Spleen (tissue), 11 donors: Measurements from ENCODE around the gene MEI4. TPM values are rescaled to one million over a fixed set of nuclear protein-coding genes. Genes with fewer than 3 reads are reported as not detected.

Experiments
- DNase-seq: peaks from one replicate; pipeline ENCODE4 v3.0.0-alpha.2; 2020
- H3K27ac ChIP-seq, 8 donors: fragments of 200-600 bp; sonication (generic) in 7 of 8; 1 replicate in 4 of 8; 2 replicates in 4 of 8; pipeline versions ENCODE4 v1.5.0 to v1.8.0; 2016 to 2021; ENCODE audit warnings: inconsistent platforms in 4 of 8, mild to moderate bottlenecking in 4 of 8, moderate library complexity in 1 of 8
- H3K27me3 ChIP-seq, 7 donors: fragments of 200-600 bp; sonication (generic) in 6 of 7; replicated peaks in 1 of 7; 1 replicate in 4 of 7; 2 replicates in 3 of 7; pipeline versions ENCODE4 v1.5.0 to v1.8.0; 2016 to 2021; ENCODE audit warnings: inconsistent platforms in 3 of 7, mild to moderate bottlenecking in 1 of 7
- H3K36me3 ChIP-seq, 6 donors: fragments of 200-600 bp; sonication (generic) in 5 of 6; 1 replicate in 4 of 6; 2 replicates in 2 of 6; pipeline versions ENCODE4 v1.5.0 to v1.8.0; 2016 to 2021; ENCODE audit warnings: inconsistent platforms in 2 of 6
- H3K4me1 ChIP-seq, 6 donors: fragments of 200-600 bp; sonication (generic) in 5 of 6; 1 replicate in 3 of 6; 2 replicates in 3 of 6; pipeline versions ENCODE4 v1.5.0 to v1.8.0; 2016 to 2021; ENCODE audit warnings: inconsistent platforms in 3 of 6
- H3K4me3 ChIP-seq, 8 donors: fragments of 200-600 bp; sonication (generic) in 7 of 8; 1 replicate in 4 of 8; 2 replicates in 4 of 8; pipeline versions ENCODE4 v1.5.0 to v1.8.0; 2016 to 2021; ENCODE audit warnings: inconsistent platforms in 4 of 8, mild to moderate bottlenecking in 4 of 8, moderate library complexity in 2 of 8
- H3K9me3 ChIP-seq, 8 donors: fragments of 200-600 bp; sonication (generic) in 7 of 8; 1 replicate in 4 of 8; 2 replicates in 4 of 8; pipeline versions ENCODE4 v1.5.0 to v1.8.0; 2016 to 2021; ENCODE audit warnings: inconsistent platforms in 4 of 8
- CTCF ChIP-seq, 11 experiments: fragments of 200-600 bp in 7 of 11; fragments of 450-650 bp in 4 of 11; sonication (generic) in 4 of 11; IDR thresholded peaks in 8 of 11; conservative IDR thresholded peaks in 3 of 11; 1 replicate in 7 of 11; 2 replicates in 4 of 11; pipeline versions ENCODE4 v1.4.0 to v1.8.0; 2016 to 2021; ENCODE audit warnings: antibody characterized with exemption in 11 of 11, inconsistent platforms in 4 of 11, mild to moderate bottlenecking in 1 of 11
- POLR2A ChIP-seq, 3 donors: fragments of 450-650 bp; IDR thresholded peaks; one replicate each; pipeline ENCODE4 v1.5.1; 2017; ENCODE audit warnings: antibody characterized with exemption in 3 of 3, mild to moderate bottlenecking in 1 of 3
- POLR2AphosphoS5 ChIP-seq, 3 donors: sonication (generic); formaldehyde crosslinking; IDR thresholded peaks; one replicate each; pipeline ENCODE4 v1.5.1; 2017; ENCODE audit warnings: antibody characterized with exemption in 3 of 3
- WGBS, 5 donors: extraction: QIAGEN DNeasy Blood & Tissue Kit in 3 of 5; methylation state at CpG; one replicate each; pipeline versions ENCODE4 v1.1.5 to v1.1.7; 2013 to 2018; 5-methylcytosine and 5-hydroxymethylcytosine counted together
- intact Hi-C: fragments of 100-400 bp; cut with DNase I; formaldehyde crosslinking; loops from one replicate; pipeline ENCODE4 v1.15.0; 2023; ENCODE audit warnings: low total_unique reads
- polyA plus RNA-seq, 3 donors: library from polyadenylated mRNA; stranded (reverse); fragments of 200-250 nt; gene quantifications; one replicate each; pipeline ENCODE4 v1.2.1, GENCODE V29; 2013
- total RNA-seq, 7 donors: library from RNA; depleted of rRNA in 3 of 7; stranded (reverse); fragments of >200 nt in 3 of 7; fragmentation: NEBNext Ultra II Directional in 4 of 7; extraction: Animal tissue kit (Norgen Biotek cat#: 25700) in 4 of 7; gene quantifications; one replicate each; pipeline versions ENCODE4 v1.1.0 to v1.2.1, GENCODE V29; 2016 to 2021
- donor health status: healthy with polysubstance abuse.
- donor health status: DM: no; HTN: no; CAD: no; lungs with moderate emphysema.
- donor health status: DM: no; HTN: no; CAD: no.
- donor health status: Bipolar disorder and iron deficiency.
- donor health status: healthy.
- donor health status: DM: no; HTN: no; CAD: no.
- donor health status: DM: yes; HTN: yes; CAD: no.

Gene MEI4
- total and polyA plus RNA-seq, 10 donors = 0.03 to 0.26 TPM; not detected in 8

- no peaks in the 10 kb centered on the region for H3K27me3 ChIP-seq
- WGBS, 5 donors = 71 to 87% (median 75%) methylated on average over 2 of the region's 2 CpGs
Observed at GRCh38 chr6:77630014-77630413, 22.8 kb upstream of the MEI4 start.

GRCh38 chr6:77633471-77633870 is 19.4 kb upstream of the MEI4 start:
- Histone ChIP-seq H3K27ac (no peak overlapping the region), H3K9me3 (peaks cover 0 to 4% (median 0%) of the 10 kb centered on the region in 8 donors), H3K27me3 (no peaks in the 10 kb centered on the region), H3K36me3 (no peaks in the 10 kb centered on the region), H3K4me3 (no peak overlapping the region), H3K4me1 (no peaks in the 10 kb centered on the region)
- intact Hi-C loops = no loop called here
- TF ChIP-seq POLR2A (IDR thresholded peaks at IDR 0.05) (no peak), POLR2AphosphoS5 (IDR thresholded peaks at IDR 0.05) (no peak), CTCF (IDR thresholded peaks at IDR 0.05 in 8 of 11, conservative IDR thresholded peaks at IDR 0.05 in 3 of 11) (no peak)
- DNase-seq = no peak
- WGBS, 5 donors = 54 to 81% (median 65%) methylated on average over 1 of the region's 1 CpG

More at GRCh38 chr6:77630014-77630413, 22.8 kb upstream of the MEI4 start:
- H3K27ac ChIP-seq = no peak overlapping the region
- no peaks in the 10 kb centered on the region for H3K4me1 ChIP-seq
- no peak for TF ChIP-seq POLR2AphosphoS5 (IDR thresholded peaks at IDR 0.05)
- TF ChIP-seq CTCF (IDR thresholded peaks at IDR 0.05 in 8 of 11, conservative IDR thresholded peaks at IDR 0.05 in 3 of 11) = no peak
- no peak for TF ChIP-seq POLR2A (IDR thresholded peaks at IDR 0.05)
- peaks cover 0 to 4% (median 0%) of the 10 kb centered on the region in 8 donors for H3K9me3 ChIP-seq
- no peaks in the 10 kb centered on the region for H3K36me3 ChIP-seq
- intact Hi-C loops = no loop called here
- DNase-seq = no peak
- H3K4me3 ChIP-seq = no peak overlapping the region

DNA sequence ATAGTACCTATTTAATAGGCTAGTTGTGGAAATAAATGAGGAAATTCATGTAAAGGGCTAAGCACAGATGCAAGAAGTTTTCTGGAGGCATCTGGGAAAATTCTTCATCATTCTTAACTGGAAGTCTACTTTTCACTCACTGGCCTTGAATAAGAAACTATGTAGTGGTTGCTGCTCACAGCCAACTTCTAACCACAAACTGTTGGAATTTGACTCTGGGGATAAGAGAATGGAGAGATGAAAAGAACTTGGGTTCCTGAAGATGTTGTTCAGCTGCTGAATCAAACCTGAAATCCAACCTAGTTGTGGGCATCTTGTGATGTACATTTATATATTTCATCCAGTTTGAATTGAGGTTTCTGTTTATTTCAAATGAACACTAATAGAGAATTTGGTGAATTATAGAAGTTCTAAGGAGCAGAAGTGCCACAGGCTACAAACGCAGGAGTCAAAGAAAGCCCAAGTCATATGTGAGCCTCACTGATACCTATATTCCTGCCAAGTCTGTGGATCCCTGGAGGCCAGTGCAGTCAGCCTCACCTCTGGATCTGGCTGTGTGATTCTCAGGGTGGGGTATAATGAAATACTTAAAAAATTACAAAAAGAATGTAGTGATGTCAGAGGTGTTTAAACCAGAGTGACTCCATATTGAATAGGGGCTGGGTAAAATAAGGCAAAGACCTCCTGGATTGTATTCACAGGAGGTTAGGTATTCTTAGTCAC is 18.7 kb upstream of the MEI4 start:
- H3K4me1 ChIP-seq = no peaks in the 10 kb centered on the region
- H3K27ac ChIP-seq = no peak overlapping the region
- DNase-seq = no peak
- no peaks in the 10 kb centered on the region for H3K36me3 ChIP-seq
- no peak overlapping the region for H3K4me3 ChIP-seq
- H3K9me3 ChIP-seq = peaks cover 0 to 4% (median 0%) of the 10 kb centered on the region in 8 donors
- TF ChIP-seq POLR2AphosphoS5 (IDR thresholded peaks at IDR 0.05) (no peak), POLR2A (IDR thresholded peaks at IDR 0.05) (no peak), CTCF (IDR thresholded peaks at IDR 0.05 in 8 of 11, conservative IDR thresholded peaks at IDR 0.05 in 3 of 11) (no peak)
- no peaks in the 10 kb centered on the region for H3K27me3 ChIP-seq
- WGBS, 5 donors = 79 to 96% (median 90%) methylated on average over 1 of the region's 1 CpG
- intact Hi-C loops = no loop called here

- no peak for DNase-seq
- H3K4me1 ChIP-seq = no peaks in the 10 kb centered on the region
- no peaks in the 10 kb centered on the region for H3K36me3 ChIP-seq
- no peaks in the 10 kb centered on the region for H3K27me3 ChIP-seq
- WGBS, 5 donors = 84 to 93% (median 89%) methylated on average over 16 of the region's 16 CpGs
- no peak overlapping the region for H3K4me3 ChIP-seq
- intact Hi-C loops = no loop called here
- TF ChIP-seq POLR2A (IDR thresholded peaks at IDR 0.05) = no peak
- TF ChIP-seq CTCF (IDR thresholded peaks at IDR 0.05 in 8 of 11, conservative IDR thresholded peaks at IDR 0.05 in 3 of 11) = no peak
- TF ChIP-seq POLR2AphosphoS5 (IDR thresholded peaks at IDR 0.05) = no peak
- H3K9me3 ChIP-seq = no peaks in the 10 kb centered on the region
- no peak overlapping the region for H3K27ac ChIP-seq
Observed at GRCh38 chr6:77638129-77638830, 14.6 kb upstream of the MEI4 start.
